H7 (cell line): ENCODE data around the gene FIGNL2. TPM values are rescaled to one million over a fixed set of nuclear protein-coding genes. Genes with fewer than 3 reads are reported as not detected.
"Not testable (repeated sequence)": the region's sequence is repeated elsewhere in the genome, so short reads cannot be mapped to it uniquely, and the experiment has no call there.

Experiments used
- DNase-seq: peaks from one replicate; pipeline ENCODE4 v3.0.0; 2012
- H3K27me3 ChIP-seq: 2 replicates; pipeline ENCODE4 v1.6.0; 2011; ENCODE audit warnings: mild to moderate bottlenecking, low read length; ENCODE audit not compliant: control insufficient read depth, insufficient read depth
- H3K36me3 ChIP-seq: replicated peaks from 2 replicates; pipeline ENCODE4 v1.5.1; 2011; ENCODE audit warnings: low read length; ENCODE audit not compliant: control insufficient read depth, insufficient read depth
- H3K4me3 ChIP-seq: 2 replicates; pipeline ENCODE4 v1.5.1; 2011; ENCODE audit warnings: low read depth, mild to moderate bottlenecking, control low read depth, low read length, moderate library complexity; ENCODE audit not compliant: insufficient read depth
- total RNA-seq: library from RNA; depleted of rRNA; stranded (reverse); fragments of >200 nt; shearing (Covaris generic); gene quantifications from 2 replicates; pipeline ENCODE4 v1.2.3, GENCODE V29; 2014

Gene FIGNL2
- total RNA-seq, 1 experiment from 2014 or later: 5.8 TPM

- DNase-seq: no peak
- Histone ChIP-seq H3K4me3 (no peak overlapping the region), H3K36me3 (no peaks in the 10 kb centered on the region), H3K27me3 (no peaks in the 10 kb centered on the region)
Observed at GRCh38 chr12:51839310-51839947, 9.1 kb downstream of the FIGNL2 start.

GRCh38 chr12:51838762-51839161 lies 9.8 kb downstream of the FIGNL2 start:
- Histone ChIP-seq H3K36me3 (no peaks in the 10 kb centered on the region), H3K27me3 (no peaks in the 10 kb centered on the region), H3K4me3 (no peak overlapping the region)
- DNase-seq: no peak

- DNase-seq: no peak
- Histone ChIP-seq H3K4me3 (no peak overlapping the region), H3K27me3 (no peaks in the 10 kb centered on the region), H3K36me3 (no peaks in the 10 kb centered on the region)
Observed at GRCh38 chr12:51838036-51838435, 10.5 kb downstream of the FIGNL2 start.

GRCh38 chr12:51837286-51837685 lies 11.2 kb downstream of the FIGNL2 start:
- Histone ChIP-seq H3K36me3 (no peaks in the 10 kb centered on the region), H3K27me3 (no peaks in the 10 kb centered on the region), H3K4me3 (no peak overlapping the region)
- DNase-seq: no peak

GRCh38 chr12:51836827-51837173 lies 11.7 kb downstream of the FIGNL2 start:
- peak; percentile 70 for DNase-seq
- Histone ChIP-seq H3K4me3 (no peak overlapping the region), H3K27me3 (no peaks in the 10 kb centered on the region), H3K36me3 (no peaks in the 10 kb centered on the region)

- DNase-seq: peak; percentile 89
- H3K27me3 ChIP-seq: no peaks in the 10 kb centered on the region
- no peaks in the 10 kb centered on the region for H3K36me3 ChIP-seq
- no peak overlapping the region for H3K4me3 ChIP-seq
Observed at GRCh38 chr12:51836041-51836826, 12.3 kb downstream of the FIGNL2 start.

GRCh38 chr12:51834411-51834810 lies 14.1 kb downstream of the FIGNL2 start:
- no peak overlapping the region for H3K4me3 ChIP-seq
- H3K36me3 ChIP-seq: no peaks in the 10 kb centered on the region
- no peaks in the 10 kb centered on the region for H3K27me3 ChIP-seq
- DNase-seq: no peak

GRCh38 chr12:51833448-51834227 lies 14.9 kb downstream of the FIGNL2 start:
- no peak overlapping the region for H3K4me3 ChIP-seq
- H3K27me3 ChIP-seq: no peaks in the 10 kb centered on the region
- H3K36me3 ChIP-seq: no peaks in the 10 kb centered on the region
- no peak for DNase-seq

- peak; percentile 61 for DNase-seq
- no peaks in the 10 kb centered on the region for H3K36me3 ChIP-seq
- no peaks in the 10 kb centered on the region for H3K27me3 ChIP-seq
- H3K4me3 ChIP-seq: no peak overlapping the region
Observed at GRCh38 chr12:51832354-51833107, 16.0 kb downstream of the FIGNL2 start.

- H3K36me3 ChIP-seq, H3K4me3 ChIP-seq, H3K27me3 ChIP-seq, DNase-seq: not testable (repeated sequence)
Observed at GRCh38 chr12:51831817-51832216, 16.7 kb downstream of the FIGNL2 start.

- no peaks in the 10 kb centered on the region for H3K27me3 ChIP-seq
- no peak overlapping the region for H3K4me3 ChIP-seq
- no peaks in the 10 kb centered on the region for H3K36me3 ChIP-seq
- DNase-seq: no peak
Observed at GRCh38 chr12:51829641-51830040, 18.9 kb downstream of the FIGNL2 start.

GRCh38 chr12:51829011-51829481 lies 19.5 kb downstream of the FIGNL2 start:
- Histone ChIP-seq H3K36me3 (no peaks in the 10 kb centered on the region), H3K27me3 (no peaks in the 10 kb centered on the region), H3K4me3 (no peak overlapping the region)
- DNase-seq: peak; percentile 85

- no peaks in the 10 kb centered on the region for H3K36me3 ChIP-seq
- no peak overlapping the region for H3K4me3 ChIP-seq
- no peaks in the 10 kb centered on the region for H3K27me3 ChIP-seq
- DNase-seq: no peak
Observed at GRCh38 chr12:51827925-51828818, 20.3 kb downstream of the FIGNL2 start.
